Heart left ventricle (tissue), 13 donors: ENCODE data around the gene TMEM218.

ENCODE experiments used
- POLR2A ChIP-seq, 2 donors: fragments of 450-650 bp; IDR thresholded peaks; one replicate each; pipeline ENCODE4 v1.6.1; 2017; ENCODE audit warnings: antibody characterized with exemption in 2 of 2, mild to moderate bottlenecking in 2 of 2, moderate library complexity in 2 of 2
- TF ChIP-seq, protein P1 (sequence below), 12 donors: fragments of 200-600 bp; sonication (generic) in 4 of 12; IDR thresholded peaks; one replicate each; pipeline versions ENCODE4 v1.5.0 to v1.8.0; 2018 to 2022; ENCODE audit warnings: antibody characterized with exemption in 12 of 12, mild to moderate bottlenecking in 5 of 12
- donor health status: ischemic (EF 13 %, LVEDD 7.1; RV severe dilation, severe dysfunction).
- donor health status: DM: no; HTN: yes; CAD: no.
- donor health status: DM: no; HTN: no; CAD: no.
- donor health status: ischemic (EF 25% LVEDD 6.9; RV normal size, moderate dysfunction).
- donor health status: ischemic (EF 25% LVEDD 5.7; RV mildly dilated, moderate dysfunction).
- donor health status: ischemic (EF 35%, LVEDD 5.7; RV mildly dilated, moderate dysfunction).
- donor health status: nonischemic (EF 11% LVEDD 7.7; RV severe dilation, severe dysfunction).
- donor health status: DM: yes; HTN: yes; CAD: no.
- donor health status: PGD.
- donor health status: ischemic (EF 29% LVEDD 5.4; RV normal size, mild dysfunction).
- donor health status: nonischemic (EF 23%, LVEDD 6.1; RV moderate dilation, normal function).

DNA sequence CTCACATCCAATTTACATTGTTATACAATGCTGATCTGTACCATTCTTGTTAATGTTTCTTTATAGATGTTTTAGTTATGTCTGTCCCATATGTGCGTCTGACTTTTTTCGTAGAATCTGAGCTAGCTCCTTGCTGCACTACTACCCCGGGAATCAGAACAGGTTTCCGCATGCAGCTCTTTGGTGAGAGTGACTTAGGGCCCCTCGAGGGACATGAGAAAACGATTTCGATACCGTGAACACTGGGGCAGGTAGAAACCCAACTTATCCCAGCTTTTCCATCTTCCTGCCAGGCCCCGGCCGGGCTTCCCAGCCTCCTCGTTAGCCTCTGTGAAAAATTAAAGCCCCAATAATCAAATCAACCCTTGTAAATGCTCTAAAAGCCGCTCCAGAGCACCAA is 29.8 kb upstream of the TMEM218 start:
- TF ChIP-seq, protein P1, sequence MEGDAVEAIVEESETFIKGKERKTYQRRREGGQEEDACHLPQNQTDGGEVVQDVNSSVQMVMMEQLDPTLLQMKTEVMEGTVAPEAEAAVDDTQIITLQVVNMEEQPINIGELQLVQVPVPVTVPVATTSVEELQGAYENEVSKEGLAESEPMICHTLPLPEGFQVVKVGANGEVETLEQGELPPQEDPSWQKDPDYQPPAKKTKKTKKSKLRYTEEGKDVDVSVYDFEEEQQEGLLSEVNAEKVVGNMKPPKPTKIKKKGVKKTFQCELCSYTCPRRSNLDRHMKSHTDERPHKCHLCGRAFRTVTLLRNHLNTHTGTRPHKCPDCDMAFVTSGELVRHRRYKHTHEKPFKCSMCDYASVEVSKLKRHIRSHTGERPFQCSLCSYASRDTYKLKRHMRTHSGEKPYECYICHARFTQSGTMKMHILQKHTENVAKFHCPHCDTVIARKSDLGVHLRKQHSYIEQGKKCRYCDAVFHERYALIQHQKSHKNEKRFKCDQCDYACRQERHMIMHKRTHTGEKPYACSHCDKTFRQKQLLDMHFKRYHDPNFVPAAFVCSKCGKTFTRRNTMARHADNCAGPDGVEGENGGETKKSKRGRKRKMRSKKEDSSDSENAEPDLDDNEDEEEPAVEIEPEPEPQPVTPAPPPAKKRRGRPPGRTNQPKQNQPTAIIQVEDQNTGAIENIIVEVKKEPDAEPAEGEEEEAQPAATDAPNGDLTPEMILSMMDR (IDR thresholded peaks at IDR 0.05) = no peak
- TF ChIP-seq POLR2A (IDR thresholded peaks at IDR 0.05) = no peak
